ENCODE measurements around the gene RGL2. TPM values are rescaled to one million over a fixed set of nuclear protein-coding genes. Genes with fewer than 3 reads are reported as not detected.

The RGL2 gene
- total and polyA plus RNA-seq, 12 donors, result 36.4 to 224 (median 85.4) TPM

DNA sequence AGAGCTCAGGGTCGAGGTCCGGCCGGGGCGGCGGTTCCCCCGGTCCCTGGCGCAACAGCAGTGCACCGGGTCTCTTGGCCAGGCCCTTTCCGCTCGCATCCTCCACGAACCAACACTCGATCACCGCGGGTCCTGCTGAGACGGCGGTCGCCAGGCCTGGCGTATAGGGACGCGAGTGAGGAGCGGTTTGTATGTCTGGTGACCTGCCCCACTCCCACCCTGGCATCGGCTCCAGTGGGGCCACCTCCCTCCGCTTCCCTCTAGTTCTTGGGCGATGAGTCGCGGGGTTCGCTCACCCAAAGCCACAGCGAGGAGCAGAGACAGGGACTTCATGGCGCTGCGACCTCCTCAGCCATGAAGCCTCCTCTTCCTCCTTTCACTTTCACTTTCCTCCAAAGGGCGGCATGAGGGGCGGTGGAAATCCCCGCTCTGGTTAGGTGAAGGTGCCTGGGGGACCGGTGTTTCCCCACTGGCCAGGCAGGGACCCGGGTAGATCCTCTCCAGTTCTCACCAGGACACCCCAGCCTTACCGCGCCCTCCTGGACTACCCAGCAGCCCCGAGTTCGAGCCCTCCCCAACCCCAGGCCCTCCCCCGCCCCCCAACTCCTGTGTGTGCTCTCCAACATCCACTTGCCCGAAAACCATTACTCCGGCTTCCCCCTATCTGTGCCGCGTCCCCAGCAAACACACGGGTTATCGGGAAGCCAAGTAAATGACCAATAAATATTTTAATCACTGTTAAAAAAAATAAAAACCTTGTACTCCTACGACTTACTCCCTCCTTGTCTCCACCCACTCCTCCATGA is 15.2 kb upstream of the RGL2 start, which contains the start of gene TAPBP:
TAPBP (minus strand) TSS at position 370 of the 806 bp plus-strand sequence; CDS start at position 333, 37 bp downstream.
- H3K9me3 ChIP-seq (replicated peaks in 1 of 3), result no peaks in the 10 kb centered on the region
- TF ChIP-seq POLR2A (IDR thresholded peaks at IDR 0.05), result peak; percentile 47 to 49
- TF ChIP-seq, protein P1, sequence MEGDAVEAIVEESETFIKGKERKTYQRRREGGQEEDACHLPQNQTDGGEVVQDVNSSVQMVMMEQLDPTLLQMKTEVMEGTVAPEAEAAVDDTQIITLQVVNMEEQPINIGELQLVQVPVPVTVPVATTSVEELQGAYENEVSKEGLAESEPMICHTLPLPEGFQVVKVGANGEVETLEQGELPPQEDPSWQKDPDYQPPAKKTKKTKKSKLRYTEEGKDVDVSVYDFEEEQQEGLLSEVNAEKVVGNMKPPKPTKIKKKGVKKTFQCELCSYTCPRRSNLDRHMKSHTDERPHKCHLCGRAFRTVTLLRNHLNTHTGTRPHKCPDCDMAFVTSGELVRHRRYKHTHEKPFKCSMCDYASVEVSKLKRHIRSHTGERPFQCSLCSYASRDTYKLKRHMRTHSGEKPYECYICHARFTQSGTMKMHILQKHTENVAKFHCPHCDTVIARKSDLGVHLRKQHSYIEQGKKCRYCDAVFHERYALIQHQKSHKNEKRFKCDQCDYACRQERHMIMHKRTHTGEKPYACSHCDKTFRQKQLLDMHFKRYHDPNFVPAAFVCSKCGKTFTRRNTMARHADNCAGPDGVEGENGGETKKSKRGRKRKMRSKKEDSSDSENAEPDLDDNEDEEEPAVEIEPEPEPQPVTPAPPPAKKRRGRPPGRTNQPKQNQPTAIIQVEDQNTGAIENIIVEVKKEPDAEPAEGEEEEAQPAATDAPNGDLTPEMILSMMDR (IDR thresholded peaks at IDR 0.05), result no peak
- peak; percentile 61 to 80 (median 70) for DNase-seq
- H3K36me3 ChIP-seq (replicated peaks in 1 of 2), result peaks cover 0 to 26% of the 10 kb centered on the region in 2 donors
- H3K27me3 ChIP-seq, result no peaks in the 10 kb centered on the region
- intact Hi-C loops (cut with DNase I), result no loop called here
- WGBS, 4 donors, result 0% methylated on average over 32 to 47 of the region's 47 CpGs
- H3K27ac ChIP-seq, result peak within 1 kb of the TSS; percentile 80 to 99 (median 95)
- peak within 1 kb of the TSS; percentile 57 to 99 (median 96) for H3K4me3 ChIP-seq
- peaks cover 36 to 55% of the 10 kb centered on the region in 2 donors for H3K4me1 ChIP-seq (replicated peaks in 1 of 2)

DNA sequence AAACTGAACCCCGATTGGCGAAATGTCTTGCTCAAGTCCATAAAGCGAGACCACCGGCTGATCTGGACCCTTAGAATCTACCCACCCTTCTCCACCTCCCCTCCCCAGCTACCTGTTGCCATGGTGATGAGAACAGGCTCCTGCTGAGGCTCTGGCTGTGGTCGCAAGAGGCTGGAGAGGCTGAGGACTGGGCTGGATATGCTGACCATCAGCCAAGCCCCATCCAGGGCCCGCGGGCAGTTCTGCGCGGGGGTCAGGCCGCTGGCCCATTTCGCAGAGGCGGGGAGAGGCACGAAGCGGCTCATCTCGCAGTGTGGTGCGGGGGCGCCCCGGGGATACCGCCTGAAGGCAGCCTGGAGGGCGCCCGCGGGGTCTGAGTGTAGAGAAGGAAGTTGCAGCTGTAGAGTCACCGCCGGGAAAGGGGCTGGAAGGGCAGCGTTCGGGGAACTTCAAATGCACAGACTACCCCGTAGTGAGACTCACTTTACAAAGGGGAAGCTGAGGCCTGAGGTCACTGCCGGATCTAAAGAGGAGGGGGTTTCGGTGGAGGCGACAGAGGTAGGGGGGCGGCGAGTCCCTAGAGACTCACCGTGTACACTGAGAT is 14.5 kb upstream of the RGL2 start:
- no peak for TF ChIP-seq POLR2A (IDR thresholded peaks at IDR 0.05)
- TF ChIP-seq, protein P1 (IDR thresholded peaks at IDR 0.05), result no peak
- Histone ChIP-seq H3K4me1 (replicated peaks in 1 of 2) (peaks cover 29 to 48% of the 10 kb centered on the region in 2 donors), H3K4me3 (peak overlapping the region; percentile 57 to 99 (median 96)), H3K27me3 (no peaks in the 10 kb centered on the region), H3K27ac (peak overlapping the region; percentile 80 to 99 (median 95)), H3K36me3 (replicated peaks in 1 of 2) (peaks cover 0 to 21% of the 10 kb centered on the region in 2 donors), H3K9me3 (replicated peaks in 1 of 3) (no peaks in the 10 kb centered on the region)
- DNase-seq, result peak; percentile 48 to 76 (median 57)
- WGBS, 4 donors, result 0 to 1% (median 1%) methylated on average over 17 to 33 of the region's 33 CpGs
- intact Hi-C loops (cut with DNase I), result no loop called here

DNA sequence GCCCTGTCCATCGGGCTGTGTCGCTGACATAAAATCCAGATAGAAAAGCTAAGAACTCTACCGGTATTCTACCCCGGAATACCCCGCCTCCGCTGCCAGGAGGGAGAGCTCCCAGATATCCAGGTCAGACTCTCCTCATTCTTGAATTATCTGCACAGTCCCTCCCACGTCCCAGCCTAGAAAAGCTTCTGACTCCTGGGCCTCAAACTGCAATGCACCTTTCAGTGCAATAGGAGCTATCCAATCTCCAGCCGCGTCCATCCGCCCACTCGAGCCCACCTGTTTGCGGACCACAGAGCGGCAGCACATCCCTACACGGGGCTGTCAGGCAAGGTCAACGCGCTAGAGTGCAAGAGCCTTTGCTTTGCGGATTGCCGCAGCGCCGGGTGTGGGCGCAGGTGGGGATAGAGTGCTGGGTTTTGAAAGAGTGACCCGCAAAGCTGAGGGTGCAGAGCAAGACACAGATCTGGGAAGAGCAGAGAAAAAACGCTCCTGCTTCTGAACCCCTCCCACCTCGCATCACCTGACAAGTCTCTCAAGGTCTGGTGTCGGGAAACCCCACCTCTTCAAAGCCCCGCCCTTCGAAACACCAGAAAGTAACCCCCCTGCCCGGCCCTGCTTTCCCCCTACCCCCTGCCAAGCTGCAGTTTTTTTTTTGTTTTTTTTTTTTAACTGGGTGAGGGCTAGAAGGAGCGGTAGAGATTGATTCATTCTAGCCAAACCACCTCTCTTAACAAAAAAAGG is 13.8 kb upstream of the RGL2 start:
- Histone ChIP-seq H3K4me1 (replicated peaks in 1 of 2) (peaks cover 29 to 45% of the 10 kb centered on the region in 2 donors), H3K27ac (peak overlapping the region; percentile 80 to 99 (median 95)), H3K27me3 (no peaks in the 10 kb centered on the region), H3K4me3 (peak overlapping the region; percentile 57 to 99 (median 96)), H3K9me3 (replicated peaks in 1 of 3) (no peaks in the 10 kb centered on the region), H3K36me3 (replicated peaks in 1 of 2) (peaks cover 0 to 21% of the 10 kb centered on the region in 2 donors)
- intact Hi-C loops (cut with DNase I), result no loop called here
- TF ChIP-seq, protein P1 (IDR thresholded peaks at IDR 0.05), result no peak
- TF ChIP-seq POLR2A (IDR thresholded peaks at IDR 0.05), result peak in 1 of 2 donors; percentile 63
- 2 to 6% (median 5%) methylated on average over 11 to 29 of the region's 29 CpGs for WGBS, 4 donors
- DNase-seq, result peak; percentile 85 to 95 (median 94)

DNA sequence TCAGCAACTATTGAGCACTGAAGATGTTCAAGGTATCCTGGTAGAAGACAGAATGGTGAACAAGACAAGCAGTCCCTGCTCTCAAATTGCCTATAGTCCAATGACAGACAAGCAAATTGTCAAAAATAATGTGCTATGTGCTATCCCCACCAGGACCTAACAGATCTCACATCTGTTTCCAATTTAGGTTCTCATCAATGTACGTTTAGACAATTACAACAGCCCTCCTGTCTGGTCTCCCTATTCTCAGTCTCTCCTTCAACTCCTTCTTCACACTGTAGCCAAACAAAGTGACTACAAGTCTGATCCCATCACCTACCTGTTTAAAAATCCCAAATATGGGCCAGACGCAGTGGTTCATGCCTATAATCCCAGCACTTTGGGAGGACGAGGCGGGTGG is 7.6 kb upstream of the RGL2 start:
- WGBS, 4 donors, result 83 to 92% (median 88%) methylated on average over 4 of the region's 4 CpGs
- peaks cover 3 to 18% of the 10 kb centered on the region in 2 donors for H3K4me1 ChIP-seq (replicated peaks in 1 of 2)
- no peak for DNase-seq
- H3K27ac ChIP-seq, result peak overlapping the region in 1 of 5 donors; percentile 10
- no peaks in the 10 kb centered on the region for H3K27me3 ChIP-seq
- TF ChIP-seq, protein P1 (IDR thresholded peaks at IDR 0.05), result no peak
- TF ChIP-seq POLR2A (IDR thresholded peaks at IDR 0.05), result no peak
- H3K9me3 ChIP-seq (replicated peaks in 1 of 3), result no peaks in the 10 kb centered on the region
- no peak overlapping the region for H3K4me3 ChIP-seq
- peaks cover 0 to 62% of the 10 kb centered on the region in 2 donors for H3K36me3 ChIP-seq (replicated peaks in 1 of 2)
- intact Hi-C loops (cut with DNase I), result no loop called here
